ENCODE results near the gene SPG11. TPM values are rescaled to one million over a fixed set of nuclear protein-coding genes. Genes with fewer than 3 reads are reported as not detected.
A peak's percentile ranks its signal among the peaks of the same experiment; 100 is the strongest.

Gene SPG11
- total and polyA plus RNA-seq, 9 of the 15 experiments (the other 6 are each of a cell fraction or from before 2014, with no cell fraction given): 23.3 to 71.2 (median 45.6) TPM

DNA sequence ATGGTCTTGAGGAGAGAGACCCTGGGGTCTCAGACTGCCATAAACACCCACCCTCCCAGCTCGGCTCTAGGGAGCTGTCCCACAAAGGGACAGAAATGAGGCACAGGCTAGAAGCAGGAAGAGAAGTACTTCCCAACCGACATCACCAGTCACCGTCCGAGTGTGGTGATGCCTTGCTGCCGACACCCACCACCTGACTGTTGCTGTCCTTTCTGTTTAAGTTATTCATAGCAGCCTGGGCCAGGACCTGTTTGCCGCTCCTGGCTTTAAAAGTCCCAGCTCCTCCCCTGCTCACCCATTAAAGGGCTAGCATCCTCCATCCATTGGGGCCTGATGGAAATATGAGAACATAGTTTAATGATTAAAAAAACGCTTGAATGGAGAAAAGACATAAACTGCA is 13.2 kb upstream of the SPG11 start (continued):
- TF ChIP-seq, protein P1, sequence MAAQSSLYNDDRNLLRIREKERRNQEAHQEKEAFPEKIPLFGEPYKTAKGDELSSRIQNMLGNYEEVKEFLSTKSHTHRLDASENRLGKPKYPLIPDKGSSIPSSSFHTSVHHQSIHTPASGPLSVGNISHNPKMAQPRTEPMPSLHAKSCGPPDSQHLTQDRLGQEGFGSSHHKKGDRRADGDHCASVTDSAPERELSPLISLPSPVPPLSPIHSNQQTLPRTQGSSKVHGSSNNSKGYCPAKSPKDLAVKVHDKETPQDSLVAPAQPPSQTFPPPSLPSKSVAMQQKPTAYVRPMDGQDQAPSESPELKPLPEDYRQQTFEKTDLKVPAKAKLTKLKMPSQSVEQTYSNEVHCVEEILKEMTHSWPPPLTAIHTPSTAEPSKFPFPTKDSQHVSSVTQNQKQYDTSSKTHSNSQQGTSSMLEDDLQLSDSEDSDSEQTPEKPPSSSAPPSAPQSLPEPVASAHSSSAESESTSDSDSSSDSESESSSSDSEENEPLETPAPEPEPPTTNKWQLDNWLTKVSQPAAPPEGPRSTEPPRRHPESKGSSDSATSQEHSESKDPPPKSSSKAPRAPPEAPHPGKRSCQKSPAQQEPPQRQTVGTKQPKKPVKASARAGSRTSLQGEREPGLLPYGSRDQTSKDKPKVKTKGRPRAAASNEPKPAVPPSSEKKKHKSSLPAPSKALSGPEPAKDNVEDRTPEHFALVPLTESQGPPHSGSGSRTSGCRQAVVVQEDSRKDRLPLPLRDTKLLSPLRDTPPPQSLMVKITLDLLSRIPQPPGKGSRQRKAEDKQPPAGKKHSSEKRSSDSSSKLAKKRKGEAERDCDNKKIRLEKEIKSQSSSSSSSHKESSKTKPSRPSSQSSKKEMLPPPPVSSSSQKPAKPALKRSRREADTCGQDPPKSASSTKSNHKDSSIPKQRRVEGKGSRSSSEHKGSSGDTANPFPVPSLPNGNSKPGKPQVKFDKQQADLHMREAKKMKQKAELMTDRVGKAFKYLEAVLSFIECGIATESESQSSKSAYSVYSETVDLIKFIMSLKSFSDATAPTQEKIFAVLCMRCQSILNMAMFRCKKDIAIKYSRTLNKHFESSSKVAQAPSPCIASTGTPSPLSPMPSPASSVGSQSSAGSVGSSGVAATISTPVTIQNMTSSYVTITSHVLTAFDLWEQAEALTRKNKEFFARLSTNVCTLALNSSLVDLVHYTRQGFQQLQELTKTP (IDR thresholded peaks at IDR 0.05; ENCODE audit: low read depth in 1 of 2, partially characterized antibody in 2 of 2): no peak
- TF ChIP-seq NR1H2 (CRISPR knock-in tag; IDR thresholded peaks at IDR 0.05) (no peak), ZNF217 (CRISPR knock-in tag; IDR thresholded peaks at IDR 0.05) (no peak), ESRRA (IDR thresholded peaks at IDR 0.05; ENCODE audit: borderline replicate concordance, low read depth) (no peak), ZNF766 (CRISPR knock-in tag; conservative IDR thresholded peaks at IDR 0.05) (no peak)

DNA sequence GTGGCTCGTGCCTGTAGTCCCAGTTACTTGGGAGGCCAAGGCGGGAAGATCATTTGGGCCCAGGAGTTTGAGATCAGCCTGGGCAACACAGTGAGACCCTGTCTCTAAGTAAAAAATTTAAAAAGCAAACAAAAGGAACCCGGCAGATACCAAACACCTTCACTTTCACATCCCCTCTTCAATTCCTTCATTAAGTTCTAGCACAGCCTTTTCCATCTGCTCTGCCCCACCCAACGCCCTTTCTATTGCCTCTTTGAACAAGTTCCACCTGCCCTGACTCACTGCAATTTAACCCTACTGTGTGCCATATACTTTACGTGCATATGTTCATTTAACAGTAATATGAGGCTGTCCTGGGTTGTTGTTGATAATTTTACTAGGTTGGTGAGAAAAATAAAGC is 12.4 kb upstream of the SPG11 start:
- no peak overlapping the region for H2AFZ ChIP-seq (ENCODE audit: low read depth, low read length)
- H3K27me3 ChIP-seq (ENCODE audit: control insufficient read depth in 2 of 2, insufficient read depth in 2 of 2, low read length in 2 of 2): no peaks in the 10 kb centered on the region
- no TSS peak for BruUV-seq (replicated peaks)
- CTCF ChIA-PET (ENCODE audit: low intra/inter-chr PET ratio): no interaction called here
- in situ Hi-C loops (cut with MboI): no loop called here
- no peak overlapping the region for H3K9ac ChIP-seq (ENCODE audit: insufficient read depth in 1 of 2, low read depth in 2 of 2, low read length in 2 of 2)
- H3K4me3 ChIP-seq: no peak overlapping the region
- TF ChIP-seq ZKSCAN1 (IDR thresholded peaks at IDR 0.05; ENCODE audit: low read depth, low read length): peak; percentile 42; the same call in 1 of the 2 replicates
- TF ChIP-seq, protein P2, sequence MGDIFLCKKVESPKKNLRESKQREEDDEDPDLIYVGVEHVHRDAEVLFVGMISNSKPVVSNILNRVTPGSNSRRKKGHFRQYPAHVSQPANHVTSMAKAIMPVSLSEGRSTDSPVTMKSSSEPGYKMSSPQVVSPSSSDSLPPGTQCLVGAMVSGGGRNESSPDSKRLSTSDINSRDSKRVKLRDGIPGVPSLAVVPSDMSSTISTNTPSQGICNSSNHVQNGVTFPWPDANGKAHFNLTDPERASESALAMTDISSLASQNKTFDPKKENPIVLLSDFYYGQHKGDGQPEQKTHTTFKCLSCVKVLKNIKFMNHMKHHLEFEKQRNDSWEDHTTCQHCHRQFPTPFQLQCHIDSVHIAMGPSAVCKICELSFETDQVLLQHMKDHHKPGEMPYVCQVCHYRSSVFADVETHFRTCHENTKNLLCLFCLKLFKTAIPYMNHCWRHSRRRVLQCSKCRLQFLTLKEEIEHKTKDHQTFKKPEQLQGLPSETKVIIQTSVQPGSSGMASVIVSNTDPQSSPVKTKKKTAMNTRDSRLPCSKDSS (IDR thresholded peaks at IDR 0.05; ENCODE audit: low read depth, partially characterized antibody): no peak
- peaks cover 5 to 7% of the 10 kb centered on the region in 2 experiments; a peak in 3 of 5 replicates for H3K4me1 ChIP-seq (replicated peaks in 1 of 2; ENCODE audit: control insufficient read depth in 2 of 2, insufficient read depth in 2 of 2, low read length in 2 of 2)
- ATAC-seq (no peak), FAIRE-seq (no peak), DNase-seq (ENCODE audit: extremely low read depth in 1 of 4, low spot score in 3 of 4) (no peak)
- H3K36me3 ChIP-seq (ENCODE audit: control insufficient read depth, insufficient read depth, low read length): no peaks in the 10 kb centered on the region
- POLR2A ChIA-PET: interaction anchor here (0.9 kb wide), 1 partner anchor 11 kb away, joined by 3 read pairs; no protein-coding TSS in a partner anchor
- H3K4me2 ChIP-seq (ENCODE audit: insufficient read depth, low read length): no peak overlapping the region
- no peaks in the 10 kb centered on the region for H3K9me3 ChIP-seq (replicated peaks; ENCODE audit: control insufficient read depth, insufficient read depth, low read depth, low read length)
- no peaks in the 10 kb centered on the region for H3K9me1 ChIP-seq (ENCODE audit: control insufficient read depth, insufficient read depth, low read length)
- H3K79me2 ChIP-seq (ENCODE audit: control insufficient read depth, insufficient read depth, low read length): no peaks in the 10 kb centered on the region
- intact Hi-C loops (cut with micrococcal nuclease): no loop called here
- H3K27ac ChIP-seq (ENCODE audit: extremely low read depth, low read depth, low read length): no peak overlapping the region
- H4K20me1 ChIP-seq (replicated peaks; ENCODE audit: control insufficient read depth, insufficient read depth, low read length): no peaks in the 10 kb centered on the region
- 49% methylated on average over 5 of the region's 5 CpGs for WGBS (ENCODE audit: insufficient coverage, low coverage, missing lambda C conversion rate)

Data from K562 (cell line).